ENCODE measurements around the gene RPN2. TPM values are rescaled to one million over a fixed set of nuclear protein-coding genes. Genes with fewer than 3 reads are reported as not detected.

Gene RPN2
- polyA plus RNA-seq, 2 donors: 41.5 to 101 TPM

- H3K36me3 ChIP-seq (ENCODE audit: control insufficient read depth in 2 of 2, insufficient read depth in 2 of 2, low read length in 1 of 2): peaks cover 13 to 32% of the 10 kb centered on the region in 2 donors
- 57 to 74% methylated on average over 5 of the region's 5 CpGs for WGBS, 2 donors
Measured at GRCh38 chr20:37225146-37225545, 46.0 kb downstream of the RPN2 start.

GRCh38 chr20:37226889-37227288 is 47.8 kb downstream of the RPN2 start:
- 62% methylated on average over 3 of the region's 3 CpGs for WGBS, 2 donors
- H3K36me3 ChIP-seq (ENCODE audit: control insufficient read depth in 2 of 2, insufficient read depth in 2 of 2, low read length in 1 of 2): peaks cover 13 to 41% of the 10 kb centered on the region in 2 donors
- H3K4me1 ChIP-seq (ENCODE audit: control insufficient read depth in 2 of 2, insufficient read depth in 2 of 2, low read length in 1 of 2): peaks cover 2 to 5% of the 10 kb centered on the region in 2 donors
- H3K4me3 ChIP-seq (ENCODE audit: low read depth in 1 of 2, low read length in 2 of 2): no peak overlapping the region
- H3K27me3 ChIP-seq (ENCODE audit: control insufficient read depth in 1 of 2, insufficient read depth in 2 of 2, low read length in 2 of 2): no peaks in the 10 kb centered on the region
- H3K27ac ChIP-seq (ENCODE audit: low read depth in 2 of 2, low read length in 1 of 2): no peak overlapping the region
- no peaks in the 10 kb centered on the region for H3K9me3 ChIP-seq (ENCODE audit: control insufficient read depth in 2 of 2, insufficient read depth in 1 of 2, low read depth in 1 of 2, low read length in 1 of 2)

More at GRCh38 chr20:37225146-37225545, 46.0 kb downstream of the RPN2 start:
- H3K27ac ChIP-seq (ENCODE audit: low read depth in 2 of 2, low read length in 1 of 2): no peak overlapping the region
- H3K27me3 ChIP-seq (ENCODE audit: control insufficient read depth in 1 of 2, insufficient read depth in 2 of 2, low read length in 2 of 2): no peaks in the 10 kb centered on the region
- no peaks in the 10 kb centered on the region for H3K9me3 ChIP-seq (ENCODE audit: control insufficient read depth in 2 of 2, insufficient read depth in 1 of 2, low read depth in 1 of 2, low read length in 1 of 2)
- H3K4me1 ChIP-seq (ENCODE audit: control insufficient read depth in 2 of 2, insufficient read depth in 2 of 2, low read length in 1 of 2): peaks cover 2 to 5% of the 10 kb centered on the region in 2 donors
- no peak overlapping the region for H3K4me3 ChIP-seq (ENCODE audit: low read depth in 1 of 2, low read length in 2 of 2)

- peaks cover 2 to 5% of the 10 kb centered on the region in 2 donors for H3K4me1 ChIP-seq (ENCODE audit: control insufficient read depth in 2 of 2, insufficient read depth in 2 of 2, low read length in 1 of 2)
- H3K9me3 ChIP-seq (ENCODE audit: control insufficient read depth in 2 of 2, insufficient read depth in 1 of 2, low read depth in 1 of 2, low read length in 1 of 2): no peaks in the 10 kb centered on the region
- peaks cover 18 to 46% of the 10 kb centered on the region in 2 donors for H3K36me3 ChIP-seq (ENCODE audit: control insufficient read depth in 2 of 2, insufficient read depth in 2 of 2, low read length in 1 of 2)
- H3K27me3 ChIP-seq (ENCODE audit: control insufficient read depth in 1 of 2, insufficient read depth in 2 of 2, low read length in 2 of 2): no peaks in the 10 kb centered on the region
- H3K27ac ChIP-seq (ENCODE audit: low read depth in 2 of 2, low read length in 1 of 2): peak overlapping the region in 1 of 2 donors; percentile 52
- 41 to 59% methylated on average over 6 of the region's 6 CpGs for WGBS, 2 donors
- no peak overlapping the region for H3K4me3 ChIP-seq (ENCODE audit: low read depth in 1 of 2, low read length in 2 of 2)
Measured at GRCh38 chr20:37228082-37228481, 49.0 kb downstream of the RPN2 start.

DNA sequence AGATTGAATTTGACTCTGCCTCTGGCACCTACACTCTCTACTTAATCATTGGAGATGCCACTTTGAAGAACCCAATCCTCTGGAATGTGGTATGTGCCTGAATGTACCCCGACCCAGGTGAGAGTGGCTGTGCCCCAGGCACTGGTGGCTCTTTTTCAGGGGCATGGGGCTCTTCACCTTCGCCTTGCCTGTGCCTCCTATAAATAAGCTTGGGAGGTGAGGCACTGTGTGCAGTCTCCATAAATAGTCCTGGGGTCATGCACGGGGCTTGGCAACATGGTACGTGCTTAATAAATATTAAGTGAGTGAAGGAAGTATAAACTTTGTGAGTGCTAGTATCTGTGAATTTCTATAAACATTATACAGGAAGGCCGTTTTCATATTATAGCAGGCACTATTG is 49.5 kb downstream of the RPN2 start:
- Histone ChIP-seq H3K9me3 (ENCODE audit: control insufficient read depth in 2 of 2, insufficient read depth in 1 of 2, low read depth in 1 of 2, low read length in 1 of 2) (no peaks in the 10 kb centered on the region), H3K4me3 (ENCODE audit: low read depth in 1 of 2, low read length in 2 of 2) (no peak overlapping the region), H3K4me1 (ENCODE audit: control insufficient read depth in 2 of 2, insufficient read depth in 2 of 2, low read length in 1 of 2) (peaks cover 2 to 5% of the 10 kb centered on the region in 2 donors), H3K27ac (ENCODE audit: low read depth in 2 of 2, low read length in 1 of 2) (peak overlapping the region in 1 of 2 donors; percentile 2), H3K36me3 (ENCODE audit: control insufficient read depth in 2 of 2, insufficient read depth in 2 of 2, low read length in 1 of 2) (peaks cover 17 to 45% of the 10 kb centered on the region in 2 donors), H3K27me3 (ENCODE audit: control insufficient read depth in 1 of 2, insufficient read depth in 2 of 2, low read length in 2 of 2) (no peaks in the 10 kb centered on the region)
- 53 to 72% methylated on average over 5 of the region's 5 CpGs for WGBS, 2 donors

DNA sequence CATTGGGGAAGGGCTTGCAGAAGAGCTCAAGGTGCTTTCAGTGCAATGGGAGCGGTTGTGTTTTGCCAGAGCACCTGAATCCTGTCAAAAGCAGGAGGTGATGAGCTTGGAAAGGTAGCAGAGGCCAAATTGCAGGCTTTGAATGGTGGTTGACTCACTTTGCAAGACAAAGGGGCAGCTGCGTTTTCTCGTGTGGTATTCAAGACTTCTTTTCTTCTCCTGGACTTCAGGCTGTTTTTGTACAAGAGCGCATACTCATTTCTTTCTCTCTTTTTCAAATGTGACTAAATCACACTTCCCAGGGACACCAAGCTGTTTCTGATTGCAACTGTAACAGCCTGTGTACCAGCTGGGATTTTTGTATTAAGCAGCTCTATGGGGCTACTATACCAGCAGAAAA is 50.2 kb downstream of the RPN2 start:
- Histone ChIP-seq H3K36me3 (ENCODE audit: control insufficient read depth in 2 of 2, insufficient read depth in 2 of 2, low read length in 1 of 2) (peaks cover 20 to 43% of the 10 kb centered on the region in 2 donors), H3K4me3 (ENCODE audit: low read depth in 1 of 2, low read length in 2 of 2) (no peak overlapping the region), H3K27ac (ENCODE audit: low read depth in 2 of 2, low read length in 1 of 2) (no peak overlapping the region), H3K9me3 (ENCODE audit: control insufficient read depth in 2 of 2, insufficient read depth in 1 of 2, low read depth in 1 of 2, low read length in 1 of 2) (no peaks in the 10 kb centered on the region), H3K4me1 (ENCODE audit: control insufficient read depth in 2 of 2, insufficient read depth in 2 of 2, low read length in 1 of 2) (peaks cover 2 to 5% of the 10 kb centered on the region in 2 donors), H3K27me3 (ENCODE audit: control insufficient read depth in 1 of 2, insufficient read depth in 2 of 2, low read length in 2 of 2) (no peaks in the 10 kb centered on the region)
- 63 to 81% methylated on average over 4 of the region's 4 CpGs for WGBS, 2 donors

GRCh38 chr20:37230200-37230599 is 51.1 kb downstream of the RPN2 start:
- Histone ChIP-seq H3K27me3 (ENCODE audit: control insufficient read depth in 1 of 2, insufficient read depth in 2 of 2, low read length in 2 of 2) (no peaks in the 10 kb centered on the region), H3K27ac (ENCODE audit: low read depth in 2 of 2, low read length in 1 of 2) (peak overlapping the region; percentile 11 to 74), H3K36me3 (ENCODE audit: control insufficient read depth in 2 of 2, insufficient read depth in 2 of 2, low read length in 1 of 2) (peaks cover 19 to 41% of the 10 kb centered on the region in 2 donors), H3K4me3 (ENCODE audit: low read depth in 1 of 2, low read length in 2 of 2) (no peak overlapping the region), H3K9me3 (ENCODE audit: control insufficient read depth in 2 of 2, insufficient read depth in 1 of 2, low read depth in 1 of 2, low read length in 1 of 2) (no peaks in the 10 kb centered on the region), H3K4me1 (ENCODE audit: control insufficient read depth in 2 of 2, insufficient read depth in 2 of 2, low read length in 1 of 2) (peaks cover 2 to 5% of the 10 kb centered on the region in 2 donors)
- WGBS, 2 donors: 65 to 69% methylated on average over 6 of the region's 6 CpGs

DNA sequence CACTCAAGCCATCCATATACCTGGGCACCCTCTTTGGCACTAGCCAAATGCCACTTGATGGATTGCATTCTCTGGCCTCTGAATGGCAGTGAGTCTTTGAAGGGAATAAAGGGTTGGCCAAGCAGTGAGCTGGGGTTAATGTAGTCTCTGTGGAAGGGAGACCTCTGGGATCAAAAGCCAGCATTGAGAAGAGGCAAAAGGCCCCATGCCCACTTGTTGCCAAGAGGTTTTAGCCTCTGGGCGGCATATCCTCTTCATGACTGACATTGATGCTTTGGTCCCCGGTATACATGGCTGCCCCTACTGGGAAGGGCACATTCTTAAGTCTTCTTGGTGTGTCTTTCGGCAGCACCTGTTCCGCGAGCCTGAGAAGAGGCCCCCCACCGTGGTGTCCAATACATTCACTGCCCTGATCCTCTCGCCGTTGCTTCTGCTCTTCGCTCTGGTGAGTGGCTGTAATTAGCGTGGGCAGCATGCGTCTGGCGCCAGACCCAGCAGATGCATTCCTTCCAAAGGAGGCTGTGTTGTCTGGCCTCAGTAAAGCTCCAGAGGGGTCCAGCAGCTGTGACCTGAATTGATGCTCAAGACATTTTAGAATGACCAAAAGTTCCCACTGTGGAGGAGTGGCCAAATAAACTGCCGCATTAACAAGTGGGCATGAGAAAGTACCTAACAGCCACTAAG is 53.0 kb downstream of the RPN2 start:
- WGBS, 2 donors: 93 to 95% methylated on average over 13 of the region's 13 CpGs

GRCh38 chr20:37233548-37234253 is 54.6 kb downstream of the RPN2 start:
- Histone ChIP-seq H3K4me1 (ENCODE audit: control insufficient read depth in 2 of 2, insufficient read depth in 2 of 2, low read length in 1 of 2) (peaks cover 2 to 4% of the 10 kb centered on the region in 2 donors), H3K36me3 (ENCODE audit: control insufficient read depth in 2 of 2, insufficient read depth in 2 of 2, low read length in 1 of 2) (peaks cover 22 to 50% of the 10 kb centered on the region in 2 donors), H3K4me3 (ENCODE audit: low read depth in 1 of 2, low read length in 2 of 2) (no peak overlapping the region), H3K27me3 (ENCODE audit: control insufficient read depth in 1 of 2, insufficient read depth in 2 of 2, low read length in 2 of 2) (no peaks in the 10 kb centered on the region), H3K9me3 (ENCODE audit: control insufficient read depth in 2 of 2, insufficient read depth in 1 of 2, low read depth in 1 of 2, low read length in 1 of 2) (no peaks in the 10 kb centered on the region), H3K27ac (ENCODE audit: low read depth in 2 of 2, low read length in 1 of 2) (no peak overlapping the region)
- WGBS, 2 donors: 56 to 68% methylated on average over 10 of the region's 10 CpGs

More for the DNA sequence above, 53.0 kb downstream of the RPN2 start:
- H3K27me3 ChIP-seq (ENCODE audit: control insufficient read depth in 1 of 2, insufficient read depth in 2 of 2, low read length in 2 of 2): no peaks in the 10 kb centered on the region
- H3K9me3 ChIP-seq (ENCODE audit: control insufficient read depth in 2 of 2, insufficient read depth in 1 of 2, low read depth in 1 of 2, low read length in 1 of 2): no peaks in the 10 kb centered on the region
- peaks cover 2 to 5% of the 10 kb centered on the region in 2 donors for H3K4me1 ChIP-seq (ENCODE audit: control insufficient read depth in 2 of 2, insufficient read depth in 2 of 2, low read length in 1 of 2)
- H3K36me3 ChIP-seq (ENCODE audit: control insufficient read depth in 2 of 2, insufficient read depth in 2 of 2, low read length in 1 of 2): peaks cover 21 to 43% of the 10 kb centered on the region in 2 donors
- H3K27ac ChIP-seq (ENCODE audit: low read depth in 2 of 2, low read length in 1 of 2): no peak overlapping the region
- H3K4me3 ChIP-seq (ENCODE audit: low read depth in 1 of 2, low read length in 2 of 2): no peak overlapping the region

DNA sequence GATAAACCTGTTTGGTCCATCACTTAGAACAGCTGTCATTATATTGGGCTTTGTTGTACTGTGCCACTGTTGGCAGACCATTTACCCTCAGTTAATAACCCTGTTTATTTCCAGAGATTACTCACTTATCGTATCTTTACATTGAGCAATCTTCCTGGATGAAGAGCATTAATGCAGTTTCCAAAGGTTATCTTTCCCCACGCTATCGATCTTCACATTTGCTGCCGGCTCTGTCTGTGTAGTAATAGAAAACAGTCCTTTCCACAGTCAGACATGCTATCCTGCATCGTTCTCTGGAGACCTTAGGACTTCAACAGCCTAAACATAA is 55.1 kb downstream of the RPN2 start:
- H3K9me3 ChIP-seq (ENCODE audit: control insufficient read depth in 2 of 2, insufficient read depth in 1 of 2, low read depth in 1 of 2, low read length in 1 of 2): no peaks in the 10 kb centered on the region
- 60 to 63% methylated on average over 5 of the region's 5 CpGs for WGBS, 2 donors
- H3K4me1 ChIP-seq (ENCODE audit: control insufficient read depth in 2 of 2, insufficient read depth in 2 of 2, low read length in 1 of 2): peaks cover under 1 to 3% of the 10 kb centered on the region in 2 donors
- no peak overlapping the region for H3K27ac ChIP-seq (ENCODE audit: low read depth in 2 of 2, low read length in 1 of 2)
- peaks cover 22 to 50% of the 10 kb centered on the region in 2 donors for H3K36me3 ChIP-seq (ENCODE audit: control insufficient read depth in 2 of 2, insufficient read depth in 2 of 2, low read length in 1 of 2)
- H3K4me3 ChIP-seq (ENCODE audit: low read depth in 1 of 2, low read length in 2 of 2): no peak overlapping the region
- H3K27me3 ChIP-seq (ENCODE audit: control insufficient read depth in 1 of 2, insufficient read depth in 2 of 2, low read length in 2 of 2): no peaks in the 10 kb centered on the region

Data from esophagus (tissue), 2 donors.